ENCODE results near the gene SLC12A6.

GRCh38 chr15:34334672-34335071, 2.9 kb downstream of the SLC12A6 start:
- TF ChIP-seq CTCF (IDR thresholded peaks at IDR 0.05) (no peak), POLR2A (IDR thresholded peaks at IDR 0.05) (no peak)

Data from right lobe of liver (tissue), 4 donors.